AG20443 (cell line): Measurements from ENCODE around the gene DDIT3.

Experiments used
- DNase-seq: peaks from one replicate; pipeline ENCODE4 v3.0.0; 2012; ENCODE audit warnings: low spot score, mixed read lengths

Gene DDIT3

DNA sequence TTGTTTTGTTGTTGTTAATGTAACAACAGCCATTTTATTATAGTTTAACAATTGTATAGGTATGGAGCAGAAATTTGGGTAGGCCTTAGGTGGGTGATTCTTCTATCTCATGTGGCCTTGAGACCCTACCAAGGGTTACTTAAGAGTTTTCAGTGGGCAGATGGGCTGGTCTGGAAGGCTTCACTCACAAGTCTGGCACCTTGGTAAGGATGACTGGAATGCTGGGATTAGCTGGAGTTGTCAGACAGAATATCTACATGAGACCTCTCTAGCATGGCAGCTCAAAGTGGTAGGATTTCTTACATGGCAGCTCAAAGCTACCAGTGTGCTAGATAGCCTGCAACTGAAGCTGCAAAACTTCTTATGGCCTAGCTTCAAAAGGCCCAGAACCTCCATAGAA lies 34.6 kb downstream of the DDIT3 start:
- DNase-seq, result no peak

DNA sequence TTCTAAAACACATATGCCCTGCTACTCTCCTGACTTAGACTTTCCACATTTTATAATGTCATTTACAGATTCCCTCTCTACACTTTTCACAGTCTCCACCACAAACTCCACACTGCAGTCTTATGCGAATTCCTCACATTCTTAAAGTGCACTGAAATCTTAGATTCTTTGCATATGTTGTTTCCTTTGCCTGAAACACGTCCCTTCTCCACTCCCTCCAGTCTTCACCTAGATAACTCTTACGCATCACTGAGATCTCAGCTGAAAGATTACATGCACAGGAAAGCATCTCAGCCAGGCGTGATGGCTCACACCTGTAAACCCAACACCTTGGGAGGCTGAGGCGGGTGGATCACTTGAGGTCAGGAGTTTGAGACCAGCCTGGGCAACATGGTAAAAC lies 36.8 kb downstream of the DDIT3 start:
- DNase-seq, result peak; percentile 48

DNA sequence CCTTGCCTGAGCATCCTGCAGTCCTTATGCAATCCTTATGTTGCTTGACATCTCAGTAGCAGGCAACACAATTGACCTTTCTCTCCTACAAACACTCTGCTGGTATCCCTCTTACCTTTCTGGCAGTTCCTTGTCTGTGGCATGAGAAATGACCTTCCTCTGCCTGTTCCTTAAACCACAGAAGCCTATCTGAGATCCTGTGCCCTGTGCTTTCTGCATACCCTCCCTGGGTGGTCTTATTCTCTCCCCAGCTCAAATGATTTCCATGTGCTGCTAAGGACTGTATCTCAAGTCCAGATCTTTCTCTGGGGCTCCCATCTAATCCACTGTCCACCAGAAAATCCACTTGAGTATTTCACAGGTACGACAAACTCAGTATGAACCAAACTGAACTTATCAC lies 38.6 kb downstream of the DDIT3 start:
- DNase-seq, result no peak

DNA sequence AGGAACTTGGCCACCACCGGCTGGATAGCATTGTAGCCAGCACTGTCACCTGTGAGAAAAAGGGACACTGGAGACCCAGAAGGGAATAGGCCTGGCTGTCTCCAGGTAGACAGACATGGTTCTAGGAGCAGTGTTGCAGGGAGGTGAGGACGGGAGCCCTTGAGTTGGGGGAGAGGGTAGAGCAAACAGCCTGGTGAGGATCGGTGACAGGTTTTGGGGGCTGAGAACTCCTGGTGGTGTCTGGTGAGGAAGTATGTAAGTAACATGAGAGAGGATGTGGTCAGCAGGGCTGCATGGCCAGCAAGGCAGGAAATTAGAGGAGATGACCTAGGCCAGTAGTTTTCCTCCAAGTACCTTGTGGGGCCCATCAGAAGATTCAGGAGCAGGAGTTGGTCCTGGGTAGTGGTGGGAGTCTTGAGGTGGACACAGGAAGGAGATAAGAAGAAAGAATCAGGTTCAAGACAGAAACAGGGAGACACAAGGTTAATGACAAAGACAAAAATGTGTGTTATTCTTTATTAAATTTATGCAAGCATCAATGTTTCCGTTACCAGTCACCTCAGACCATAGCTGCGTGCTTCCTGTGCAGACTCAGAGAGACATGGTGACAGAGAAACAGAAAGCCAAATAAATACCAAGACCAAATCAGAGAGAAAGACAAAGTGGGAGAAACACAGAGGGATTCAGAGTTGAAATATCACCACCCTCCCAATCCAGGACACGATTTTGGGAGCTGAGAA lies 40.8 kb downstream of the DDIT3 start, which contains the start of gene ARHGAP9:
TSS of gene ARHGAP9 (minus strand) at position 491 of the 740 bp plus-strand sequence. CDS start at position 31, 460 bp downstream.
- DNase-seq, result no peak

DNA sequence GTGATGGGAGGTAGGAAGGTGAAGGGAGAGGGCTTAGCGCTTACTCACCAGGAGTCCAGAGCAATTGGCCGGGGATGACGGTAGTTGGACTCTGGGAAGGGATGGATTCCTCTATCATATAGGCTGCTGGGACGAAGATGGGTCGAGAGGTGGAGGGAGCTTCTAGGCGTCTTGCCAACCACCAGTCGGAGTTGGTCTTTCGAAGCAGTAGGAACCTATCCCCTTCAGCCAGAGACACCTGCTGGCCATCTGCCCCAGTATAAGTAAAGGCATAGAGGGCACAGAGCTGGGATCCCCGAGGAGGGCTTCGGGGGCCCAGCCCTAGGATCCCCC lies 41.3 kb downstream of the DDIT3 start:
- DNase-seq, result no peak

DNA sequence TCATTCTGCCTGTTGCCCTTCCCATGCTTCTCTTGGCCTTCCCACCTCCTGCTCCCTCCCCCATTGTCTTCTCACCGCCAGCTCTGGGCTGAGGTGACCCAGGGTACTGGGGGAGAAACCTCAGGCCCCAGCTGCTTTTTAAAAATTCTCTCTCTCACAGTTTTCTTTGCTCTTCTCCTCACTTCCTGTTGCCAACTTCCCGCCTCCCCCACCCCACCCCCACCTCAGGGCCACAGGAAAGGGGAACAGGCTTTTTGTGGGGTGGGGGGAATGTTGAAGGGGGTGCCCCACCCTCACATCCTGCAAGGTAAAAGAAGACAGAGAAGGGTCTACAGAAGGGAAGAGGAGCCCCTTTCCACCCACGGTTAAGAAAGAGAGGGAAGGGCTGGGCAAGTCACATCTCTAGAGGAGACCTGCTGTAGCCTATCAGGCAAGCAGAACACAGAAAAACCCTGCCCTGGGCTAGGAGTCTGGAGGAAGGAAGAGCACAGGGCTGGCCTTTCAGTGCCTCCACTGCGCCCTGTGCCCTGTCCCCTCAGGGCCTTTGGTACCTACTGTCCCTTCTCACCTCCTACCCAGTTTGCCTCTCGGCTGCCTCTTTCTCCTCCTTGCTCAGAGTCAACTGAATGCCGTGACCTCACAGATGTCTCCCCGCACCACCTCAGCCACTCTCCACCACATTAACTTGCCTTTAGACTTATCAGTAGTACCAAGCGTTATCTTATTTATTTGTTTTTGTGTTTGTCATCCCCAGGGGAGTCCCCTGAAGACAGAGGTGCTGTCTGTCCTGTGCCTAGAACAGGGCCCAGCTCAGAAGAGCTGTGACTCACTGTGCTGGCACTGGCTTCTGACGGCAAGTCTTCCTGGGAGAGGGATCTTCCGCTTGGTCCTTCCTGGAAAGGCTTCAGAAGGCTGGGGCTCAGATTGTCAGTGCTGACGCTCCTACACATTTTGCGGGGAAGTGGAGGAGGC lies 42.3 kb downstream of the DDIT3 start:
- DNase-seq, result no peak

DNA sequence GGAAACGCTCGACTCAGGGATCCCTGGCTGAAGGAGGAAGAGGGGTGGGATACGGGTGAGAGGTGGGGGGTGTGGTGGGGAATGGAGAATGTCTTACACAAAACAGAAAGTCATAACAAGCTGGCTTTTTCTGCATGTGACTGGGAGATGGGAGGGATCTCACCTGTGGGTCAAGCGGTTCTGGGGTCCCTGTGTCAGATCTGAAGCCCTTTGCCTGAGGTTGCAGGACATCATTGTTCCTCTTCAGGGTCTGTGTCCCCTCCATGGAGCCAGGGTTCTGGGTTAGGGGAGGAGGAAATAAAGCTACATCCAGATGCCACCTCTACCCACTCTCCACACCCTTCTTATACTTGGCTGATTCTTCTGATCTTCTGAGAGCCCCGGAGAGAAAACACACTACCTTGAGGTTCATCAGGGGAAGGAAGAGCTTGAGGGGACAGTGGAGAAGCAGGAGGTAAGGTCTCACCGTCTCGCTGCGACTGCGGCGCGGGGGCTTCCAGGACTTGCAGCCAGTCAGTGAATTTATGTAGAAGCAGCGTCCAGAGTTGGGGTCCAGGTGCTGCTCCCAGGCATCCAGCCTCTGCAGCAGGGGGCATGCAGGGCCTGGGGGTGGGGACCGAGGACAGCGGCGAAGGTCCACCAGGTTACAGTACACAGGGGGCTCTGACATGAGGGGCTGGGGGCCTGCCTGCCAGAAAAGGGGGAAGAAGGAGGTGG lies 43.2 kb downstream of the DDIT3 start:
- no peak for DNase-seq

DNA sequence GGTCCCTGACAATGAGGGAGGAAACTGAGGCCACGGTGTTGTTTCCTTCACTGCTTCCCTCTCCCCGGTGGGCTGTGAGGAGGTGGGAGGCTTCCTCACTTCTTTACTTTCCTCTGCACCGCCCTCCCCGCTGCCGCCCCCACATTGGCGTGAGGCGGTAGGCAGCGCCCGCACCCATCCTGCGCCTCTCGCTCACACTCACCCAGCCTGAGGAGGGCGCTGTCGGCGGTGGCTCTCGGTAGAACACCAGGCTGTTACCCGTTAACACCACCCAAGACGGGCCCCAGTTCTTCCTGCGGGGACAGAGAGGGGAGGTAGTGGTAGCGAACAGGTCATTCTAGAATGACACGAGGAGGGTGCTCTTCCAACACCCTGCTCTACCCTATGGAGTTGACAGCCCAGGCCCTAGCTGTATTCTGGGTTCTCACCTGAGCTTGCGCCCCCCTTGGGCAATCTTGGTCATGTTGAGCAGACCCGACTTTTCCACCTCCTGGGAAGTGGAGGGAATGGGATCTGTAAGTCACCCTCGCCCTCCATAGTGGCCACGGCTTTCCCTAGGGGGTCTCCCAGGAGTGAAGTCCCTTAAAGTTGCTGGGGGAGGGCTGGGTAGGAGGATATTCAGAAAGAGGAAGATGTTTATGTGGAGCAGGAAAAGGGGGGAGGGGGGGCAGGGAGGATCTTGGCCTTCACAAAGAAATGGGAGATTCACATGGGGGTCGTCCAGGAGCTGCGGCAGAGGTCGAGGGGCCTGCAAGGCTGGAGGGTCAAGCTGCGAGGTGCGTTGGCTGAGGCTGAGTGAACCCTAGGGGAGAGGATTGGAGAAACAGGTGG lies 43.9 kb downstream of the DDIT3 start:
- no peak for DNase-seq

DNA sequence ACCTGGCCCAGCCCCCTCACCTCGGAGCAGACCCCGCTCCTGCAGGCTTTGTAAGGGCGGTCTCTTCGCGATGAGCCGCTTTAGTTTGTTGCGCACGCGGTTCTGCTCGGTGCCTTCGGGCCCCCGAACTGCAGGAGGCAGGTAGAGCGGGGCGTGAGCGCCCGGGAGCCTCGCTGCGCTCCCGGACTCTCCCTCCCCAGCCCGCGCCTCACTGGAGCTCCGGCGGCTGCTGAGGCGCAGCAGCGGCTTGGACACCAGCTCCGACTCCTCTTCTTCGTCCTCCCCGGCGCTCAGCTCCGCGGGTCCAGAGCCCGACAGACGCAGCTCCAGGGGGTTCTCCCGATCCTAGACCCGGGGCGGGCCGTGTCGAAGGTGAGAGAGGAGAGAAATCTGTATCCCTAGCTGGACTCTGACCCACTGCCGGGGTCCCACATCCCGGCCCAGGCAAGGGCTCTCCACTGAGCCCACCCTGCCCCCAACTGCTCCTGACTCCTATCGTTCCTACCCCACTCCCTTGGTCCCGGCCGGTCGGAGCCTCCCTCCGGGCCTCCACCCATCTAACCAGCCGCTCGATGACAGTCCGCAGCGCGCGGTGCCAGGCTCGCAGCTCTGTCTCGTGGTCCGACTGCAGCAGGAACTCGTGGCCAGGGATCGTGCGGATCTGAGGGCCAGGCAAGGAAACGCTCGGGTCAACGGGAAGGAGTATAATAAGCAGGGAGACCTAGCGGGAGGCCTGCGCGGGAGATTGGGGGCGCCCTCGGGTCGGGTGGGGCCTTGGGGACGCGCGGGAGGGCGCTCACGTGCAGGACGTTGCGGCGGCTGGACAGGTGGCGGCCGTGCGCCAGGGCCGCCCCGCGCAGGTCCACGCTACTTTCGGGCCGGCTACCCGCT lies 44.8 kb downstream of the DDIT3 start:
- peak; percentile 71 for DNase-seq

DNA sequence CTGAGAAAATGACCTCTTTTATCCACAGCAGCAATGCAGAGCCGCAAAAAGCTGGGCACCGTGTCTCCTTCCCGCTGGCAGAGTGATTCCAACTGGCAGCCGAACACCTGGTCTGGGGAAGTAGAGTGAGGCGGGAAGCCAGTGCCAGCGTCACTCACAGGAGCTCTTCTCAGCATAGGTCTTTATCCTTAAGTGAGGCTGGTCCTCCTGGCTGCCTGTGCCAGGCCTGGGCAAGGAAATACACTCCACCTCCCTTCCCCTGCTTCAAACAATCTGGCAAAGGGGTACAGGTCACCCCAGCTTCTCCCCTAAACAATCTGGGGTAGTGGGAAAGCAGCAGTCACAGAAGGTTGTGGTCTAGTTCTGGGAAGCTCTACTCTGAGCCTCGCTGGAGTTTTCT lies 45.5 kb downstream of the DDIT3 start:
- no peak for DNase-seq

DNA sequence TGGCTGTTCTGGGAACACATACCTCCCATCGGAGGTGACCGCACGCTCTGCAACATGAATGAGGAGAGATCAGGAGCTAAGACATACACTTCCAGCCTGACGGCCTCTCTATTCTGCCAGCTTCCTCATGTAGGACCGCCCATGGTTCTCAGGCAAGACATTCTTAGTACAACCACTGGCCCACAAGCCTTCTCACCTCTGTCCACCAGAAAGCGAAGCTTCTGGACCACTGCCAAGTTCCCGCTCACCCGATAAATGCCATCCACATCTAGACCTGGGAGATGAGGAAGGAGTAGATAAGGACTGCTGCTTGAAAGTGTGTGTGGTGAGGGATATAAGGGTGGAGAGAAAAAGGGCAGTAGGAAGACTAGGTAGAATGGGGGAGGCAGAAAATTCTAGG lies 45.9 kb downstream of the DDIT3 start:
- no peak for DNase-seq

DNA sequence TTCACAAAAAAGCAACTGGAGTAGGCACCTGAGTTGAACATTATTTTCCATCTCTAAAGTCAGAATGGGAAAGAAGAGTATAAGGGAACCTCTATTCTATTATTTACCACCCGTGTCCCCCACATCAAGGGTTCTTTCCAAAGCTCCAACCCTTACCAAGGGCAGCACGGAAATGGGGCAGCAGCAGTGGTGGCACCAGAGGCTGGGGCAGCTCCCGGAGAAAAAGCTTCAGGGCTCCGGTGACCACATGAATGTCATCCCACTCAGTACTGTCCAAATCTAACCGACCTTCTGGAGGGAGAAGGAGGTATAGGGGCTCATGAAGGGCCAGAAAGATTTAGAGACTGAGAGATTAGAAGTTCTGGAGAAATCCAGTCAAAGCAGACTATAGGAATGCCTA lies 46.4 kb downstream of the DDIT3 start:
- DNase-seq, result no peak

DNA sequence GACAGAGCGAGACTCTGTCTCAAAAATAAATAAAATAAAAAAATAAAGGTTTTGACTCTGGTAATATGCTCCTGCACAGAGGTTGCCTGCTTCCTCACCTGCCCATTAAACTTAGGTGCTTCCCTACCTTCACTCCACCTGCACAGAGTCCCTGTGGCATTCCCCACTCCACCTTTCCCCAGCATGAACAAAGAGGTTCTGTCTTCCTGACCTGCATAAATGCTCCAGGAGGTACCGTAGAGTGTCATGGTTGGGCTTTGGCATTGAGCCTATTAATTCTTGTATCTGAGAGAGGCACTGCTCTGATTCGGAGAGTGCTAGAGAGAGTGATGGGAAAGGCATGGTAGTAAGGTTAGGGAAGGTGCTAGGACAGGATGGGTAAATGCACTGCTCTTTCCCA lies 46.9 kb downstream of the DDIT3 start:
- DNase-seq, result no peak

DNA sequence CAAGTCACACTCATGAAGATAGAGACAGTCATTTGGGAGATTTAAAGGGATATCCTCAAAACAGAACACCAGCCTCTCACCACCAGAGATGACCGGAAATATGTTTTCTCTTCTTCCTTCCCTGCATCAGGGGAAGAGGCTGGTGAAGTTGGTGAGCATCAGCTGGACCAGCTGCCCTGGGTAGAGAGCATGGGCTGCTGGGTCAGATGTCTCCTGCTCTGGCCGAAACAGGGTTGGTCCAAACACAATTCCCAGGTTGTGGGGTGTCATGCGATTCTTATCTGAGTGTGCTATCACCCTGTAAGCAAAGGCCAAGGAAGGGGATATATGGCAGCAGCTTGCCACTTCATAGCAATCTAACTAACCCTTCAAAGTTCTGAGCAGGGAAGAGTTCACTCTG lies 47.9 kb downstream of the DDIT3 start:
- no peak for DNase-seq

DNA sequence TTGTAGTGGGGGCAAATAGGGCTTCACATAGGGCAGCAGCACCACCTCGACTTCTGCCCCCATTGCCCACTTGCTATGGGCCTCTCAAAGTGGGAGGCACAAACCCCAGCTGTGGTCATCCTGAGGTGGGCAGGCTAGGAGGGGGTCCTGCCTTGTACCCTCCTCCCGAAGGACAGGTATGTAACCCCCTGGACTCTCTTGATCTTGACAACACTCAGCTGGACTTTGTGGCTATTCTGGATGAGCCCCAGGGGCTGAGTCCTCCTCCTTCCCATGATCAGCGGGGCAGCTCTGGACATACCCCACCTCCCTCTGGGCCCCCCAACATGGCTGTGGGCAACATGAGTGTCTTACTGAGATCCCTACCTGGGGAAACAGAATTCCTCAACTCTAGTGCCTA lies 48.7 kb downstream of the DDIT3 start:
- DNase-seq, result no peak

DNA sequence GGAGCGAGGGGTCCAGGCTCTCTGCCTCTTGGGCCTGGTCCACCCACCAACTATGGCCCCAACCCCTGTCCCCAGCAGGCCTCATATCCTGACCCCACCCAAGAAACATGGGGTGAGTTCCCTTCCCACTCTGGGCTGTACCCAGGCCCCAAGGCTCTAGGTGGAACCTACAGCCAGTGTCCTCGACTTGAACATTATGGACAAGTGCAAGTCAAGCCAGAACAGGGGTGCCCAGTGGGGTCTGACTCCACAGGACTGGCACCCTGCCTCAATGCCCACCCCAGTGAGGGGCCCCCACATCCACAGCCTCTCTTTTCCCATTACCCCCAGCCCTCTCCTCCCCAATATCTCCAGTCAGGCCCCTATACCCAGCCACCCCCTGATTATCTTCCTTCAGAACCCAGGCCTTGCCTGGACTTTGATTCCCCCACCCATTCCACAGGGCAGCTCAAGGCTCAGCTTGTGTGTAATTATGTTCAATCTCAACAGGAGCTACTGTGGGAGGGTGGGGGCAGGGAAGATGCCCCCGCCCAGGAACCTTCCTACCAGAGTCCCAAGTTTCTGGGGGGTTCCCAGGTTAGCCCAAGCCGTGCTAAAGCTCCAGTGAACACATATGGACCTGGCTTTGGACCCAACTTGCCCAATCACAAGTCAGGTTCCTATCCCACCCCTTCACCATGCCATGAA lies 49.2 kb downstream of the DDIT3 start:
- no peak for DNase-seq

DNA sequence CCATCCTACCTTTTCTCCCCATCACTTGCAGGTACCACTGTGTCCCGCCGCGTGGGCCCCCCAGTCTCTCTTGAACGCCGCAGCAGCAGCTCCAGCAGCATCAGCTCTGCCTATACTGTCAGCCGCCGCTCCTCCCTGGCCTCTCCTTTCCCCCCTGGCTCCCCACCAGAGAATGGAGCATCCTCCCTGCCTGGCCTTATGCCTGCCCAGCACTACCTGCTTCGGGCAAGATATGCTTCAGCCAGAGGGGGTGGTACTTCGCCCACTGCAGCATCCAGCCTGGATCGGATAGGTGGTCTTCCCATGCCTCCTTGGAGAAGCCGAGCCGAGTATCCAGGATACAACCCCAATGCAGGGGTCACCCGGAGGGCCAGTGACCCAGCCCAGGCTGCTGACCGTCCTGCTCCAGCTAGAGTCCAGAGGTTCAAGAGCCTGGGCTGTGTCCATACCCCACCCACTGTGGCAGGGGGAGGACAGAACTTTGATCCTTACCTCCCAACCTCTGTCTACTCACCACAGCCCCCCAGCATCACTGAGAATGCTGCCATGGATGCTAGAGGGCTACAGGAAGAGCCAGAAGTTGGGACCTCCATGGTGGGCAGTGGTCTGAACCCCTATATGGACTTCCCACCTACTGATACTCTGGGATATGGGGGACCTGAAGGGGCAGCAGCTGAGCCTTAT lies 49.9 kb downstream of the DDIT3 start:
- DNase-seq, result no peak

DNA sequence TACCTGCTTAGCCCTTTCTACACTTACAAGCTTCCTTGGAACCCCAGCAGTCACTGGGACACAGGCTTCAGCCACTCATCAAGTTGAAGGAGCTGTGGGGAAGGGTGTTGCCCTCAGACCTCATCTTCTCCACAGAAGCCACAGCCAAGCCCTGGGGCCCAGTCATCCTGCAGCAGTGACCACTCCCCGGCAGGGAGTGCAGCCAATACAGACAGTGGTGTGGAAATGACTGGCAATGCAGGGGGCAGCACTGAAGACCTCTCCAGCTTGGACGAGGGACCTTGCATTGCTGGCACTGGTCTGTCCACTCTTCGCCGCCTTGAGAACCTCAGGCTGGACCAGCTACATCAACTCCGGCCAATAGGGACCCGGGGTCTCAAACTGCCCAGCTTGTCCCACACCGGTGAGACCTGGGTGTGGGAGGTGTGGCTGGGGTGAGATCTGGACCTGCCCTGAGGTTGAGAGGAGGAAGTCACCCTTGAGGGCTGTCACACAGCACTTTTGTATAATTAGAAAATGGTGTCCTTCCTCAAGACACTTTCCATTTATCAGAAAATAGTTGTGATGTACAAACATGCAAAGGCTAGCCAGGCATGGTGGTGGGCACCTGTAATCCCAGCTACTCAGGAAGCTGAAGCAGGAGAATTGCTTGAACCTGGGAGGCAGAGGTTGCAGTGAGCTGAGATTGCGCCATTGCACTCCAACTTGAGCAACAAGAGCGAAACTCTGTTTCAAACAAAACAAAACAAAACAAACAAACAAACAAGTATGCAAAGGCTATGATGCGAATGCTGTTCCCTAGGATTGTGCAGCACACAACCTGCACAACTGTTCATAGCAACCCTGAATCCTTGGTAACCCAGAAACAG lies 50.8 kb downstream of the DDIT3 start:
- DNase-seq, result no peak

DNA sequence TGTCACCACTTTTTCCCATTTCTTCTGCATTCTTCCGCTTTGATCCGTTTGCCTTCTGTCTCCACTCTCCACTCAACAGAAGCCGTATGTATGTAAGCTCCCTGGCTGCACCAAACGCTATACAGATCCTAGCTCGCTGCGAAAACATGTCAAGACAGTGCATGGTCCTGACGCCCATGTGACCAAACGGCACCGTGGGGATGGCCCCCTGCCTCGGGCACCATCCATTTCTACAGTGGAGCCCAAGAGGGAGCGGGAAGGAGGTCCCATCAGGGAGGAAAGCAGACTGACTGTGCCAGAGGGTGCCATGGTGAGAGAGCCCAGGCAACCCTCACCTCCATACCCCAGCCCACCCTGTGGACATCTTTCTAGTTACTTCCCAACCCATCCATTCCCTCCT lies 52.4 kb downstream of the DDIT3 start:
- no peak for DNase-seq
